Gastrocnemius medialis (tissue), 4 donors: ENCODE results near the gene SRD5A2.

Experiments
- CTCF ChIP-seq, 5 experiments: fragments of 450-650 bp in 3 of 5; fragments of 200-600 bp in 2 of 5; sonication (generic) in 2 of 5; IDR thresholded peaks in 4 of 5; conservative IDR thresholded peaks in 1 of 5; 1 replicate in 4 of 5; 2 replicates in 1 of 5; pipeline ENCODE4 v1.5.1; 2016 to 2019; ENCODE audit warnings: antibody characterized with exemption in 5 of 5, mild to moderate bottlenecking in 3 of 5, moderate library complexity in 3 of 5
- POLR2A ChIP-seq, 2 donors: fragments of 450-650 bp; IDR thresholded peaks; one replicate each; pipeline ENCODE4 v1.6.1; 2017; ENCODE audit warnings: antibody characterized with exemption in 2 of 2, mild to moderate bottlenecking in 2 of 2, moderate library complexity in 2 of 2

- TF ChIP-seq POLR2A (IDR thresholded peaks at IDR 0.05): no peak
- no peak for TF ChIP-seq CTCF (IDR thresholded peaks at IDR 0.05 in 4 of 5, conservative IDR thresholded peaks at IDR 0.05 in 1 of 5)
Measured at GRCh38 chr2:31504311-31504710, 76.4 kb downstream of the SRD5A2 start.
